Activated CD4-positive, alpha-beta T cell treated with anti-CD3 and anti-CD28 coated beads for 1 hour (primary cell): Measurements from ENCODE around the gene DGCR2.
"Not testable (repeated sequence)": the region's sequence is repeated elsewhere in the genome, so short reads cannot be mapped to it uniquely, and the experiment has no call there.

ENCODE experiments used
- DNase-seq: peaks from one replicate; pipeline ENCODE4 v3.0.0-alpha.2; 2020

Gene DGCR2

DNA sequence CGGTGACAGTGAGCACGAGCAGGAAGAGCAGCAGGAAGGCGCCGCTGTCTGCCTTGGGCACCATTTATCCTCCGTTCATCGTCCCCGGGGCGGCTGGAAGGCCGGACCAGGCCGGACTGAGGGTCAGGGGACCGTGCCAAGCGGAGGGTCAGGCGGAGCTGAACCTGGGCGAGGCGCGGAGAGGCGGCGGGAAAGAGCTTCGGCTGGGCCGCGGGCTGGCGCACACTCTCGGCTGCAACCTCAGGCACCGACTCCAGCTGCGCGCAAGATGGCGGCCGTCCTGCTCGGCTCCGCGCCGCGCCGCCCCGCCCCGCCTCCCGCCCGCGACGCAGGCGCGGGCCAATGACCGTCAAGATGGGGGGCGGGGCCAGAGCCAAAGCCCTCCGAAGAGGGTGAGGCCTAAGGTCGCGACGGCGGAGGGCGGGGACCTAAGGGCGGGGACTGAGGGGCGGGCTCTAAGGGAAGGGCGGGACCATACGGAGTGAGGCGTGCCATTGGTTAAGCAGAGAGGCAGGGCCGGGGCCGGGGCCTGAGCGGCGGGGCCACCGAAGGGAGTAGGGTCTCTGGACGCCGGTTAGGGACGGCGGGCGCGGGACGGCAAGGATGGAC is at the start of gene DGCR2:
Gene DGCR2 (minus strand): TSS at position 270 of the 609 bp plus-strand sequence. CDS start 206 bp downstream, at position 64.
- DNase-seq, result peak; percentile 95

DNA sequence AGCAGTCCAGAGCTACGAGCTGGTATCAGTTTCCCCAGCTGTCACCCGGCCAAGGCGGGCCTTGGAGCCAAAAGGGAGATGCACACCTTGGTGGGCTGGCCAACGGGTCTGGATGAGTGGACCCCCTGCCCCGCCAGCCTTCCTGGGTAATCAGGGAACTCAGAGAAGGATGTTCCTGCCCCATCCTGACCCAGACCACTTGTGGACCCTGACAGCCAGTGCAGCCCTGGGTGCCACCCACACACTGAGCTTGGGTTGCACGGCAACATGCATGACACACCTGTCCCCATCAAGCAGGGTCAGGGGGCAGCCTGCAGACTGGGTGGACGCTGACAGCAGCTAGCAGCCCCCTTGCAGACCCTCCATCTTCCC is 47.7 kb upstream of the DGCR2 start:
- no peak for DNase-seq

GRCh38 chr22:19169002-19169946 is 47.1 kb upstream of the DGCR2 start:
- DNase-seq, result no peak

DNA sequence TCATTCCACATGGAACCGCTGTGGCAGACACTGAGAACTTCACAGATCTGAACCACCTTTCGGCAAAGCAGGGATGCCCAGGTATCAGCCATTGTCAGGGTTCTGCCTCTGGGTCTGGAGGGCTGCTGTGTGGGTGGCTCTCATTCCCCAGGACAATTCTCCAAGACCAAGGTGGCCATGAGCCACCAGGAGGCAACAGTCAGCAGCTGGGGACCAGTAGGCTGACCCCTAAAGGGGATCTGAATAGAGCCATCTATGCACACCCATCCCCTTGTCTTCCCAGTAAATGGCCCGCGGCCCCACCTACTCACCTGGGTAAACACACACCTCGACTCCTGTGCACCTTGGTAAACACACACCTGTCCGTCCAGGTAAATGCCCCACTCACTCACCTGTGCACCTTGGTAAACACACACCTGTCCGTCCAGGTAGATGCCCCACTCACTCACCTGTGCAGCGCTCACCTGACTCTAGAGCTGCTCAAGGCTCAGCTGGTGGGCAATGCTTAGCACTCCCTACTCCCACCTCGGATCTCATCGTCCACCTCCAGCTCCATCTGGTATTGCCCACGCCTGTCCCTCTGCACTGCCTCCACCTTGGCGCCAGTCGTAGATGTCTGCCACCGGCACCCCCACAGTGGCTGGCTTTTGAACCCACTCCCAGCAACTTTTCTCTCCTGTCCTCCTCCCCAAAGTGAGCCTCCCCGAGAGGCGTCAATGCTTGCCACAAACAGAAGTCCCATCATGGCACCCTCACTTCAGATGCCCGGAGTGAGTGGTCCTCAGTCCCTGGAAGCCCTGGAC is 46.1 kb upstream of the DGCR2 start:
- no peak for DNase-seq

- no peak for DNase-seq
Measured at GRCh38 chr22:19167106-19167869, 45.1 kb upstream of the DGCR2 start.

- no peak for DNase-seq
Measured at GRCh38 chr22:19166421-19166820, 44.2 kb upstream of the DGCR2 start.

DNA sequence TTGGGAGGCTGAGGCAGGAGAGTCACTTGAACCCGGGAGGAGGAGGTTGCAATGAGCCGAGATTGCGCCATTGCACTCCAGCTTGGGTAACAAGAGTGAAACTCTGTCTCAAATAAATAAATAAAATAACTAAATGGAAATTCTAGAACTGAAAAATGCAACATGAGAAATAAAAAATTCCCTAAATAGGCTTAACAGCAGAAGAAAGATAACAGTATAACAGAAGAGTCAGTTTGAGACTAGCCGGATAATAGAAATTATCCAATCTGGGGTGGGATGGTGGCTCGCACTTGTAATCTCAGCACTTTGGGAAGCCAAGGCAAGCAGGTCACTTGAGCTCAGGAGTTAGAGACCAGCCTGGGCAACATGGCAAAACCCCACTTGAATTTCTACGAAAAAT is 42.2 kb upstream of the DGCR2 start:
- no peak for DNase-seq

GRCh38 chr22:19158649-19159048 is 36.4 kb upstream of the DGCR2 start:
- DNase-seq, result not testable (repeated sequence)

- not testable (repeated sequence) for DNase-seq
Measured at GRCh38 chr22:19156109-19156508, 33.9 kb upstream of the DGCR2 start.

GRCh38 chr22:19152942-19153883 is 31.0 kb upstream of the DGCR2 start:
- DNase-seq, result no peak

- no peak for DNase-seq
Measured at GRCh38 chr22:19151329-19152191, 29.3 kb upstream of the DGCR2 start.

DNA sequence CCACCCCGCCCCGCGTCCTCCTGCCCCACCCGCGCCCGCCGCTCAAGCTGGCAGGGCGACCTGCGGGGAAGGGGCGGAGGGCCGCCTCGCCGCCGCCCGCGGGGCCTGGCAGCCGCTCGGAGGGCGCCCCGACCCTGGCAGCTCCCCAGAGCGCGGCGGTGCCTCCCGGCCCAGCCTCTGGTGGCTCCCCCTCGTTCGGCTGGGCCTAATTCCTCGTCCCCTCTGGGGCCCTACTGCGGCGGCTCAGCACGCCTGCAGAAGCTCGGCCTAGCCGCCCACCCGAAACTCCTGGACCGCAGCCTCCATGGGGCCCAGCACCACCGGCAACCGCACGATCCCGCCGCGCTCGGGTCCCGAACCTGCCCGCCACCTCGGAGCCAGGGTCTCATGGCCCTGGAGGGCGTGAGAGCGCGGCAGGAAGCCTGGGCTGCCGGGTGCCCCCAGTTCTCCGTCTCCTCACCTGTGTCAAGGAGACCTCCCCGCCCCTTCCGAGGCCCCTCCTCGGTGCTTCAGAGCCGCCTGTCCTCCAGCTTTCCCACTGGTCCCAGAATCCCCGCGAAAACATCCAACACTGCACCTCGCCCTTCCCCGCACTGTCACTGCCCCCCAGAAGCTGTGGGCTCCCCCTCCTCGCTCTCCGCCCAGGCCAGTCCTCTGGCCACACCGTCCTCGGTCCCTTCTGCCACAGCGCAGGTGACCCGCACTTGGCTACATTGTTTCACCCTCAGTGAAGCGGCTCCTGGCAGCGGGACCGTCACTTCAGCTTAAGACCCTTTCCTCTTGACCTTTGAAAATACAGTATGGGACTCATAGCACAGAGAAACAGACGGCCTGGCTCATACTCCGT is 28.5 kb upstream of the DGCR2 start:
- no peak for DNase-seq

GRCh38 chr22:19149991-19150390 is 27.8 kb upstream of the DGCR2 start, which contains the start of gene GSC2:
GSC2 (minus strand) TSS chr22:19150292; CDS start chr22:19150283, 9 bp downstream.
- no peak for DNase-seq

GRCh38 chr22:19149047-19149883 is 27.1 kb upstream of the DGCR2 start:
- DNase-seq, result peak; percentile 18

GRCh38 chr22:19148417-19149046 is 26.3 kb upstream of the DGCR2 start:
- no peak for DNase-seq

DNA sequence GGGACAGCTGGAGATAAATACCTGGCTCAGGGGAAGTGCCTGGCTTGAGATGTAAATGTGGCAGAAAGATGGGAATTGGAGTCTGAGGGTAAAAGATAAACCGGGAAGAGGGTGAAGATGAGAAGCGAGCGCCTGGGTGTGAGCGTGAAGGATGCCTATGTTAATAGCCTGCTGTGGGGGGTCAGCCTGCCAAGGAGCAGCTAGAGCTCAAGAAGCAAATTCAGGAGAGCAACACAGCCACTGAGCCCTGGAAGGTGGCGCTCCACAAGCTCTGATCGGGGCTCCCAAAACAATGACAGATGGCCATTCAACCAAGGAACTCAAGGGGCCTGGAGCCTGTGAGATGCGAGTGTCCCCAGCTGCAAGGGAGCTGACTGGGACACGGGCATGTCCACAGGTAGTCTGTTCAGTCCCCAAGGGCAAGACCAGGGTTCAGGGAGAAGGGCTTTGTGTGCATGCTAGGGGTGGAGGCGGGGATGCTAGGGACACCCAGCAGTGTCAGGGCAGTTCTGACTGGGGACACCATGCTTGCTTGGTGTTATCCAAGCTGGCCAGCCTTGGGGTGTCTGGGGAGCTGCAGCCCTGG is 25.1 kb upstream of the DGCR2 start:
- no peak for DNase-seq

GRCh38 chr22:19146215-19146968 is 24.2 kb upstream of the DGCR2 start:
- DNase-seq, result no peak
